ENCODE data around the gene TESK1. TPM values are rescaled to one million over a fixed set of nuclear protein-coding genes. Genes with fewer than 3 reads are reported as not detected.
A peak's percentile ranks its signal among the peaks of the same experiment; 100 is the strongest.

Gene TESK1
- total RNA-seq (2014; rRNA removed; shearing (Covaris generic)) = 8.2 and 10.7 TPM in 2 replicates
- polyA plus RNA-seq (2016; fragmentation: Nextera tagmentation; extraction: Ambion mirVana) = 6.8 and 7.3 TPM in 2 replicates
- long read RNA-seq, partial matches to known transcripts = 4 of 4 reads
- long read RNA-seq, other reads (novel, unspliced or antisense) = 0 of 4 reads

GRCh38 chr9:35604578-35605350 is at the start of gene TESK1:
Gene TESK1, plus strand, starts transcription at chr9:35605262. Its CDS starts 358 bp downstream, at chr9:35605620.
- no peaks in the 10 kb centered on the region for H3K9me2 ChIP-seq (ENCODE audit: insufficient read depth)
- peaks cover 10% of the 10 kb centered on the region for H3K36me3 Mint-ChIP-seq (ENCODE audit: low read depth)
- H3K27me3 ChIP-seq (ENCODE audit: insufficient read depth) = no peaks in the 10 kb centered on the region
- peaks cover 13% of the 10 kb centered on the region; the same call in 1 of the 2 replicates for H3F3A ChIP-seq (replicated peaks; ENCODE audit: low read depth)
- ATAC-seq (peak; percentile 52), DNase-seq (ENCODE audit: low spot score) (peak; percentile 93)
- H3K79me2 ChIP-seq (replicated peaks; ENCODE audit: insufficient read depth) = peaks cover 4% of the 10 kb centered on the region; the same call in 1 of the 2 replicates
- peaks cover 5% of the 10 kb centered on the region; the same call in 2 of the 3 replicates for H3K4me1 Mint-ChIP-seq
- H3K27ac Mint-ChIP-seq = peak within 1 kb of the TSS; percentile 100
- H3K27me3 Mint-ChIP-seq (ENCODE audit: insufficient read depth, low read depth, poor library complexity) = peaks cover 8% of the 10 kb centered on the region
- TF ChIP-seq NANOG (IDR thresholded peaks at IDR 0.05; ENCODE audit: borderline replicate concordance) (no peak), POLR2AphosphoS5 (IDR thresholded peaks at IDR 0.05; ENCODE audit: low read depth) (peak; percentile 37; the same call in 1 of the 2 replicates)
- peak within 1 kb of the TSS; percentile 99 for H3K4me2 ChIP-seq
- H2AFZ ChIP-seq = peak within 1 kb of the TSS; percentile 97
- H4K20me1 ChIP-seq (replicated peaks; ENCODE audit: insufficient read depth) = no peaks in the 10 kb centered on the region; the same call in none of the 2 replicates
- no peaks in the 10 kb centered on the region for H3K9me3 Mint-ChIP-seq
- H3K36me3 ChIP-seq (ENCODE audit: insufficient read depth) = no peaks in the 10 kb centered on the region
- H3K4me1 ChIP-seq (ENCODE audit: insufficient read depth) = peaks cover 12% of the 10 kb centered on the region
- peak within 1 kb of the TSS; percentile 85 for H3K27ac ChIP-seq (ENCODE audit: low read depth)
- peak within 1 kb of the TSS; percentile 96 for H3K4me3 Mint-ChIP-seq
- H3K4me3 ChIP-seq = peak within 1 kb of the TSS; percentile 91

- H3F3A ChIP-seq (replicated peaks; ENCODE audit: low read depth) = no peaks in the 10 kb centered on the region
- no peak overlapping the region for H3K4me2 ChIP-seq
- H2AFZ ChIP-seq = no peak overlapping the region
- Mint-ChIP-seq H3K36me3 (ENCODE audit: low read depth) (no peaks in the 10 kb centered on the region; the same call in 2 of the 3 replicates), H3K4me3 (no peak overlapping the region), H3K27ac (no peak overlapping the region), H3K9me3 (no peaks in the 10 kb centered on the region), H3K4me1 (peaks cover 4% of the 10 kb centered on the region; the same call in 2 of the 3 replicates), H3K27me3 (ENCODE audit: insufficient read depth, low read depth, poor library complexity) (peaks cover 2% of the 10 kb centered on the region)
- H3K4me1 ChIP-seq (ENCODE audit: insufficient read depth) = no peaks in the 10 kb centered on the region
- no peaks in the 10 kb centered on the region for H3K27me3 ChIP-seq (ENCODE audit: insufficient read depth)
- no peaks in the 10 kb centered on the region; the same call in 1 of the 2 replicates for H4K20me1 ChIP-seq (replicated peaks; ENCODE audit: insufficient read depth)
- no peak overlapping the region for H3K4me3 ChIP-seq
- no peaks in the 10 kb centered on the region for H3K9me2 ChIP-seq (ENCODE audit: insufficient read depth)
- no peak for DNase-seq (ENCODE audit: low spot score)
- H3K36me3 ChIP-seq (ENCODE audit: insufficient read depth) = no peaks in the 10 kb centered on the region
- H3K27ac ChIP-seq (ENCODE audit: low read depth) = no peak overlapping the region
- ATAC-seq = no peak
- no peaks in the 10 kb centered on the region for H3K79me2 ChIP-seq (replicated peaks; ENCODE audit: insufficient read depth)
- TF ChIP-seq CREB1 (CRISPR knock-in tag; IDR thresholded peaks at IDR 0.05; ENCODE audit: low read depth) = no peak
- TF ChIP-seq ZNF462 (CRISPR knock-in tag; IDR thresholded peaks at IDR 0.05) = no peak
- no peak for TF ChIP-seq CTCF (conservative IDR thresholded peaks at IDR 0.05; ENCODE audit: low read depth in 2 of 2)
- no peak for TF ChIP-seq EZH2phosphoT487 (IDR thresholded peaks at IDR 0.05; ENCODE audit: unreplicated experiment)
- TF ChIP-seq ZNF331 (CRISPR knock-in tag; IDR thresholded peaks at IDR 0.05; ENCODE audit: low read depth) = no peak
- TF ChIP-seq ETS1 (IDR thresholded peaks at IDR 0.05) = no peak
- no peak for TF ChIP-seq POLR2AphosphoS5 (IDR thresholded peaks at IDR 0.05; ENCODE audit: low read depth)
- no peak for TF ChIP-seq EZH2 (IDR thresholded peaks at IDR 0.05; ENCODE audit: low read depth, unreplicated experiment)
- TF ChIP-seq NANOG (IDR thresholded peaks at IDR 0.05; ENCODE audit: borderline replicate concordance) = no peak
- TF ChIP-seq STAT1 (IDR thresholded peaks at IDR 0.05; ENCODE audit: unreplicated experiment) = no peak
- no peak for TF ChIP-seq ZNF114 (CRISPR knock-in tag; IDR thresholded peaks at IDR 0.05)
These were observed 49.2 kb upstream of the TESK1 start for GRCh38 chr9:35555881-35556280.
